Measurements from ENCODE around the gene INA.

The INA gene

GRCh38 chr10:103276251-103276895, 565 bp upstream of the INA start:
- FAIRE-seq, result no peak

DNA sequence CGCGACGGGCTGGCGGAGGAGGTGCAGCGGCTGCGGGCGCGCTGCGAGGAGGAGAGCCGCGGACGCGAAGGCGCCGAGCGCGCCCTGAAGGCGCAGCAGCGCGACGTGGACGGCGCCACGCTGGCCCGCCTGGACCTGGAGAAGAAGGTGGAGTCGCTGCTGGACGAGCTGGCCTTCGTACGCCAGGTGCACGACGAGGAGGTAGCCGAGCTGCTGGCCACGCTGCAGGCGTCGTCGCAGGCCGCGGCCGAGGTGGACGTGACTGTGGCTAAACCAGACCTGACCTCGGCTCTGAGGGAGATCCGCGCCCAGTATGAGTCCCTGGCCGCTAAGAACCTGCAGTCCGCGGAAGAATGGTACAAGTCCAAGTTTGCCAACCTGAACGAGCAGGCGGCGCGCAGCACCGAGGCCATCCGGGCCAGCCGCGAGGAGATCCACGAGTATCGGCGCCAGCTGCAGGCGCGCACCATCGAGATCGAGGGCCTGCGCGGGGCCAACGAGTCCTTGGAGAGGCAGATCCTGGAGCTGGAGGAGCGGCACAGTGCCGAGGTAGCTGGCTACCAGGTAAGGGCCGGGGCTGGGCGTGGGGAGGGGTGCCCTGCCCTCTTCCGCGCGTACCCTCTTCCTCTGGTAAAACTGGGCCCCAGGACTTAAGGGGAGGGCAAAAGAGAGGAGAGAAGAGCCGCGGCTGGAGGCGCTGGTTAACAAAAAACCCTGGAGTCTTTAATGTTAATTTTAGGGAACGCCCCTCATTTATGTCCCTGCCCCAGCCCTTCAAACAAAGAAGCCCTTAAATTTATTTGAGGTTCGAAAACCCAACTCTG, 987 bp downstream of the INA start:
- FAIRE-seq, result no peak

GRCh38 chr10:103278537-103278823, 1.5 kb downstream of the INA start:
- no peak for FAIRE-seq

- FAIRE-seq, result no peak
Observed at GRCh38 chr10:103278862-103279298, 1.9 kb downstream of the INA start.

- FAIRE-seq, result no peak
Observed at GRCh38 chr10:103280031-103280430, 3.1 kb downstream of the INA start.

GRCh38 chr10:103280506-103280905, 3.6 kb downstream of the INA start:
- no peak for FAIRE-seq

DNA sequence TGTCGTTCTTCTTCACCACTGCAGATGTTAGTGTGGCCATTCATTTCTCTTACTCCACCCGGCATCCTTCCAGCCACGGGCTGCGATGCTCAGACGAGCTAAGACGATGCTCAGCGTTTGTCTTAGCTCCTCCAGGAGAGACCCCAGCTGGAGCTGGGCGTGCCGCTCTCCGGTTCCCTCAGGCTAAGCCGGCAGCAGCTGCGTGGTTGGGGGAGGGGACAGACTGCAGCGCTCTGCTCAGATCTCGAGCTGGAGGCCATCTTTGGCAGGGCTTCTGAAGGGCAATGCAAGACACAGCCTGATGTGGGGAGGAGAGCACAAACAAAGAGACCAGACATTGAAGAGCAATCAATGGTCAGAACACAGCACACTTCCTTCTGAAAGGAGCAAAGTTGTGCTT, 4.8 kb downstream of the INA start:
- FAIRE-seq, result no peak

DNA sequence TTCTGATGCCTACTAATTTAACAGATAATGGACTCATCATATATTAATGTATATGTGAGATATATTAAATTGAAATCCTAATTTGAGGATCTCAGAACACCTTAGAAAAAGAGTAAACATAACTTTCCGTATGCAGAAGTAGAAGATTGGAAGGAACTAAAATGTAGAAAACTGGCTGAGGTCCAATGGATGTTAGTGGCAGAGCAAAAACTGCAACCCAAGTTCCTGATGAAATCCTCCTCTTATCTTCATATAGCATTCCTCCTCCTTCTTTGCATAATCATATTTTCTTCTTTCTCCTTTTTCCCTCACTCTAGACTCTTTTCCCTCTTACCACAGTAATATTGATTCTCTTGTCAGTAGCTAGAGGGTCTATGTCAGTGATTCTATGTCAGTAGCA, 6.0 kb downstream of the INA start:
- FAIRE-seq, result no peak

DNA sequence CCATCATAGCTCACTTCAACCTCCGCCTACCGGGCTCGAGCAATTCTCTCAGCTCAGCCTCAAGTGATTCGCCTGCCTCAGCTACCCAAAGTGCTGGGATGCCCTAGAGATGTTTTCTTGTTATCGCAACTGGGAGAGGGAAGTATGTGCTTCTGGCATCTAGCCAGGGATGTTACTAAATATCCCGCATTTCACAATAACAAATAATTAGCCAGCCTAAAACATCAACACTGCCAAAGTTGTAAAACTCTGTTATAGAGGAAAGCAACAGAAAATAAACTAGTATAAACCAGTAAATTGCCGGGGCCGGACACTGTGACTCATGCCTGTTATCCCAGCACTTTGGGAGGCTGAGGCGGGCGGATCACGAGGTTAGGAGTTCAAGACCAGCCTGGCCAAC, 7.2 kb downstream of the INA start:
- FAIRE-seq, result no peak

GRCh38 chr10:103287992-103288391, 11.1 kb downstream of the INA start:
- FAIRE-seq, result no peak

GRCh38 chr10:103291588-103291987, 14.7 kb downstream of the INA start:
- no peak for FAIRE-seq

GRCh38 chr10:103295374-103296015, 18.6 kb downstream of the INA start:
- no peak for FAIRE-seq

- FAIRE-seq, result no peak
Observed at GRCh38 chr10:103307594-103307993, 30.7 kb downstream of the INA start.

GRCh38 chr10:103310197-103310596, 33.3 kb downstream of the INA start:
- no peak for FAIRE-seq

- no peak for FAIRE-seq
Observed at GRCh38 chr10:103316087-103316486, 39.1 kb downstream of the INA start.

- FAIRE-seq, result no peak
Observed at GRCh38 chr10:103327906-103328305, 51.0 kb downstream of the INA start.

DNA sequence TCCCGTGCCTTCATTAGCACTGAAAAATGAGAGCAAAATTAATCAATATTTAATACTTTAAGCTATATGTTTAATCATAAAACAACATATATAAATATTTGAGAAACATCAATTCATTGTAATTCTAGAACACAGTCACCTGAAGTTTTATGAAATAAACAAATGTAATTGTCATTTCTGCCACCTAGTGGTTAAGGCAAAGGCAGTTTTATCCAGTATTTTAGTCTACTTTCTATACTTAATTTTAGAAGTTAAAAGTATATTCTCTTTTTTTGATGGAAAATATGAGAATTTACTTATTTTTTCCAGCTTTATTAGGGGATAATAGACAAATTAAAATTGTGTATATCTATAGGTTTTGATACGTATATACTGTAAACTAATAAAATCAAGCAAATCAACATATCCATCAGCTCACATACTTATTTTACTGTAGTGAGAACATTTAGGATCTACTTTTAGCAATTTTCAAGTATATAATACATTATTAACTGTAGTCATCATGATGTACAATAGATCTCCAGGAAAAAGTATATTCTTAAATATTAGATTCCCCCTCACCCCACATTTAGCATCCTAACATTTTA, 57.1 kb downstream of the INA start:
- peak; percentile 93 for FAIRE-seq

- FAIRE-seq, result no peak
Observed at GRCh38 chr10:103334567-103334966, 57.6 kb downstream of the INA start.

GRCh38 chr10:103336370-103336769, 59.4 kb downstream of the INA start:
- peak; percentile 86 for FAIRE-seq

Measured in TTC549 (cell line).